DOHH2 (cell line): ENCODE measurements around the gene CPSF4L.

Experiments used
- CTCF ChIP-seq: fragments of 200-600 bp; sonication (generic); IDR thresholded peaks from one replicate; pipeline ENCODE4 v1.5.1; 2014; ENCODE audit warnings: antibody characterized with exemption, mild to moderate bottlenecking, low read depth, low read length; ENCODE audit not compliant: poor library complexity, severe bottlenecking
- EZH2phosphoT487 ChIP-seq: fragments of 200-600 bp; sonication (generic); IDR thresholded peaks from 2 replicates; pipeline ENCODE4 v1.6.1; 2017; ENCODE audit warnings: borderline replicate concordance, mild to moderate bottlenecking, antibody characterized with exemption, low read length, moderate library complexity, mixed read lengths

GRCh38 chr17:73265646-73266640 is 4.3 kb upstream of the CPSF4L start:
- TF ChIP-seq CTCF (no peak), EZH2phosphoT487 (no peak)
